ENCODE measurements around the gene E4F1.

DNA sequence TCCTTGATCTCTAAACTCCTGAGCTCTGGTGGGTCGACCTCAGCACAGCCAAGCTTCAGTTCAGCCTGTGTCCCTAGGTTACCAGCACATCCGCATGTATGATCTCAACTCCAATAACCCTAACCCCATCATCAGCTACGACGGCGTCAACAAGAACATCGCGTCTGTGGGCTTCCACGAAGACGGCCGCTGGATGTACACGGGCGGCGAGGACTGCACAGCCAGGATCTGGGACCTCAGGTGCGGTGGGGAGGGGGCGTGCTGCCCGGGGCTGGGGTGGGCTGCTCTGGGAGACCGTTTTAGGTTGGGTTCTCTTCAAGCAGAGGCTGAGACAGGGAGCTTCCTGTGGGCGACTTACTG lies 17.0 kb upstream of the E4F1 start:
- TF ChIP-seq, protein P1, sequence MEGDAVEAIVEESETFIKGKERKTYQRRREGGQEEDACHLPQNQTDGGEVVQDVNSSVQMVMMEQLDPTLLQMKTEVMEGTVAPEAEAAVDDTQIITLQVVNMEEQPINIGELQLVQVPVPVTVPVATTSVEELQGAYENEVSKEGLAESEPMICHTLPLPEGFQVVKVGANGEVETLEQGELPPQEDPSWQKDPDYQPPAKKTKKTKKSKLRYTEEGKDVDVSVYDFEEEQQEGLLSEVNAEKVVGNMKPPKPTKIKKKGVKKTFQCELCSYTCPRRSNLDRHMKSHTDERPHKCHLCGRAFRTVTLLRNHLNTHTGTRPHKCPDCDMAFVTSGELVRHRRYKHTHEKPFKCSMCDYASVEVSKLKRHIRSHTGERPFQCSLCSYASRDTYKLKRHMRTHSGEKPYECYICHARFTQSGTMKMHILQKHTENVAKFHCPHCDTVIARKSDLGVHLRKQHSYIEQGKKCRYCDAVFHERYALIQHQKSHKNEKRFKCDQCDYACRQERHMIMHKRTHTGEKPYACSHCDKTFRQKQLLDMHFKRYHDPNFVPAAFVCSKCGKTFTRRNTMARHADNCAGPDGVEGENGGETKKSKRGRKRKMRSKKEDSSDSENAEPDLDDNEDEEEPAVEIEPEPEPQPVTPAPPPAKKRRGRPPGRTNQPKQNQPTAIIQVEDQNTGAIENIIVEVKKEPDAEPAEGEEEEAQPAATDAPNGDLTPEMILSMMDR (IDR thresholded peaks at IDR 0.05; ENCODE audit: low read depth, low read length, missing input control): no peak
- no peak for TF ChIP-seq SP1 (IDR thresholded peaks at IDR 0.05)
- TF ChIP-seq TAF1 (conservative IDR thresholded peaks at IDR 0.05): no peak
- TF ChIP-seq, protein P2, sequence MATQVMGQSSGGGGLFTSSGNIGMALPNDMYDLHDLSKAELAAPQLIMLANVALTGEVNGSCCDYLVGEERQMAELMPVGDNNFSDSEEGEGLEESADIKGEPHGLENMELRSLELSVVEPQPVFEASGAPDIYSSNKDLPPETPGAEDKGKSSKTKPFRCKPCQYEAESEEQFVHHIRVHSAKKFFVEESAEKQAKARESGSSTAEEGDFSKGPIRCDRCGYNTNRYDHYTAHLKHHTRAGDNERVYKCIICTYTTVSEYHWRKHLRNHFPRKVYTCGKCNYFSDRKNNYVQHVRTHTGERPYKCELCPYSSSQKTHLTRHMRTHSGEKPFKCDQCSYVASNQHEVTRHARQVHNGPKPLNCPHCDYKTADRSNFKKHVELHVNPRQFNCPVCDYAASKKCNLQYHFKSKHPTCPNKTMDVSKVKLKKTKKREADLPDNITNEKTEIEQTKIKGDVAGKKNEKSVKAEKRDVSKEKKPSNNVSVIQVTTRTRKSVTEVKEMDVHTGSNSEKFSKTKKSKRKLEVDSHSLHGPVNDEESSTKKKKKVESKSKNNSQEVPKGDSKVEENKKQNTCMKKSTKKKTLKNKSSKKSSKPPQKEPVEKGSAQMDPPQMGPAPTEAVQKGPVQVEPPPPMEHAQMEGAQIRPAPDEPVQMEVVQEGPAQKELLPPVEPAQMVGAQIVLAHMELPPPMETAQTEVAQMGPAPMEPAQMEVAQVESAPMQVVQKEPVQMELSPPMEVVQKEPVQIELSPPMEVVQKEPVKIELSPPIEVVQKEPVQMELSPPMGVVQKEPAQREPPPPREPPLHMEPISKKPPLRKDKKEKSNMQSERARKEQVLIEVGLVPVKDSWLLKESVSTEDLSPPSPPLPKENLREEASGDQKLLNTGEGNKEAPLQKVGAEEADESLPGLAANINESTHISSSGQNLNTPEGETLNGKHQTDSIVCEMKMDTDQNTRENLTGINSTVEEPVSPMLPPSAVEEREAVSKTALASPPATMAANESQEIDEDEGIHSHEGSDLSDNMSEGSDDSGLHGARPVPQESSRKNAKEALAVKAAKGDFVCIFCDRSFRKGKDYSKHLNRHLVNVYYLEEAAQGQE (IDR thresholded peaks at IDR 0.05): no peak
- no peak for TF ChIP-seq RAD21 (IDR thresholded peaks at IDR 0.05)
- TF ChIP-seq ATF3 (IDR thresholded peaks at IDR 0.05): no peak
- no peak for TF ChIP-seq YY1 (IDR thresholded peaks at IDR 0.05)
- TF ChIP-seq, protein P3, sequence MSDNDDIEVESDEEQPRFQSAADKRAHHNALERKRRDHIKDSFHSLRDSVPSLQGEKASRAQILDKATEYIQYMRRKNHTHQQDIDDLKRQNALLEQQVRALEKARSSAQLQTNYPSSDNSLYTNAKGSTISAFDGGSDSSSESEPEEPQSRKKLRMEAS (IDR thresholded peaks at IDR 0.05): no peak
- TF ChIP-seq ZBTB33 (IDR thresholded peaks at IDR 0.05): no peak
- TF ChIP-seq HNF4G (IDR thresholded peaks at IDR 0.05): no peak
